GM21529 (cell line): ENCODE data around the gene TNRC6C.
"Not testable (repeated sequence)": the region's sequence is repeated elsewhere in the genome, so short reads cannot be mapped to it uniquely, and the experiment has no call there.

Experiments
- ATAC-seq: cut with Tn5 transposase; IDR thresholded peaks from one replicate; pipeline ENCODE4 v1.9.1; 2021; ENCODE audit not compliant: unreplicated experiment

TNRC6C gene

DNA sequence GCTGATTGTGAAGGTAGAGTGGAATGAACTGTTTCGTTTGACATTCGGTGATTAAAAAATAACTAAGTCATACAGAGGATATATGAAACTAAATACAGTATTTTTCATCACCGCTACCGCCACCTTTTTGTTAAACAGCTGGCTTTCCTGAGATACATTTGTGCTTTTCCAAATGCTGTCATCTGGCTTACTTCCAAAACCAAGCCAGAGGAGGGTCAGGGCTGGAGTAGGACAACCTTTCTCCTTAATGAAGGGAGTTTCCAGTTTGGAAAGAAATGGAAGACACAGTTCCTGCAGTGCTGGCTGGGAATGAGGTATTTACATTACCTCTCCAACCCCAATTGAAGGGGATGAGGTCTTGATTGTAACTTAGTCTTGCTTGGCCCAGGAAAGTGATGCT lies 3.2 kb downstream of the TNRC6C start:
- no peak for ATAC-seq

DNA sequence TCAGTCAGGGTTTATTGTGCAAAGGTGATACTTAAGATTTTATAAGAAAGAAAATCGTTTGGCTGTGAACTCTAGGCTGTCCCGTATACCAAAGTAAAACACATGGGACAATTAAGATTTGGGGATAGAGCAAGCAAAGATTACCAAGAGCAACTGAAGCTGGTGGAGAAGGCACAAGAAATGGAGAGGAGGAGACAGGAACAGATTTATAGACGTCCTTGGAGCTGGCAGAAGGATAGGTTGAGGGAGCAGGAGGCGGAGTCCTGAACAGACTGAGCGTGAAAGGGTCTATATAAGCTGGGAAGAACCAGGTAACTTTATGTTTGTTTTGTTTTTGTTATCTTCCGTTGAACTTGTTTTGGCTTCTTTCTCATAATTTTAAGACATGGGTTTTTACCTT lies 3.8 kb downstream of the TNRC6C start:
- no peak for ATAC-seq

DNA sequence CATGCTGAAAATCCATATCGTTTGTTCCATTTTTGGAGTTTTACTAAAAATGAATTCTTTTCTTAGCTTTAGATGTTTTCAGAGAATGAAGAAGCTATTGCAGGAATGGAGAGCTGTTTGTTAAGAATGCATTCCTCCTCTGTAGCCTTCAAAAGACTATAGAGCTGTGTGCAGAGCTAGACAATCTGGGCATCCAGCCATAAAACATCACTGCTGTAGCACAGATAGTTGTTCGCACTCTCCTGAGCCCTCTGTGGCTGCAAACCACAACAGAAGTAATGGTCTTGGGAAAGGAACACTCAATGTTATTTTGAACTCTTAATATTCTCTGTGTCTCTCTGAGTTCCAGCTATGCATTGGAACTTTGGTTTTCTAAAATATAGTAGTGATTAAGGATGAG lies 4.9 kb downstream of the TNRC6C start:
- ATAC-seq: no peak

DNA sequence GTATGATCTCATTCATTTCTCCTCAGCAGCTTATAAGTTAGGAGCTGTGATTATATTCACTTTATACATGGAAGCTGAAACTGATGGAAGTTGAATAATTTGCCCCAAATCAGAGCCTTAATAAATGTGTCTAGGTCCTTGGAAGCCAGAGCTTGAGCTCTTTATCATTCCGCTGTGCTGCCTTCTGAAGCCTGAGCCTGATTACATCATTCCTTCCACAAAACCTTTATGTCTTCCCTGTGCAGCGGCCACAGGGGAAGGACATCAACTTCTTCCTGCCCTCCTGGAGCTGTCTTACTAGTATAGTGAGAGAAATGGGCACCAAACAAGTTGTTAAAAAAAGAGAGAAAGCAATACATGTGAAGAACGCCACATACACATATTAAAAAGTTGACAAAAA lies 6.8 kb downstream of the TNRC6C start:
- no peak for ATAC-seq

DNA sequence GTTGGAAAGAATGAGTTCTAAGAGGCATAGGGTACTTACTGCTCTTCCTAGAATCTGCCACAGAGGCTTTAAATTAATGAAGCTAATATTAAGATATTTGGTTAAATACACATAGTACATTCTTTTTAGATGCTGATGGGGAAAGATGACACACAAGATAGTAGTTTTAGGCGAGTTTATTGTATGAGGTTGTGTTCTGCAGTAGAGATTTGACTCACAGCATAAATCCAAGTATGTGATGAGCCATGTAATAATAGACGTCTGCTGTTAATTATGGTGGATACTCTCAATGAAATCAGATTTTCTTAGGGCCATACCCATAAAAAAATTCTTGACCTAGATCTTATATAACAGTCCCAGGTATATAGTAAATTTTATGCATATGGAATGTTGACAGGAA lies 8.0 kb downstream of the TNRC6C start:
- ATAC-seq: no peak

DNA sequence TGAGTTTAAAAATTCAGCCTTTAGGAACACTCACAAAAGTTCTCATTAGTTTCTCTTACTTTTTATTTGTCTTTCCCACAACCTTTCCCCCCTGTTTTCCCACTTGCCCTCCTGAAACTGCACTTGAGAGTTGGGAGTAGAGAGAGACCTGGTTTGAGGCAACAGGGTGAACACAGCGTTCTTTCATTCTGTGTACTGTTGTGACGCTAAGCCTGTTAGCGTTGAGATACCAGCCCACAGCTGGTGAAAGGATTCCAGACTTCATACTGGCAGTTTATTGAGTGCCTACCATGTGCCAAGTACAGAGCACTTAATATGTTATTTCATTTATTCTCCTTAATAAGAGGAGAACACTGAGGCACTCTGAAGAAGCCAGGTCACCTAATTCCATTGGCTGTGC lies 10.3 kb downstream of the TNRC6C start:
- ATAC-seq: no peak

DNA sequence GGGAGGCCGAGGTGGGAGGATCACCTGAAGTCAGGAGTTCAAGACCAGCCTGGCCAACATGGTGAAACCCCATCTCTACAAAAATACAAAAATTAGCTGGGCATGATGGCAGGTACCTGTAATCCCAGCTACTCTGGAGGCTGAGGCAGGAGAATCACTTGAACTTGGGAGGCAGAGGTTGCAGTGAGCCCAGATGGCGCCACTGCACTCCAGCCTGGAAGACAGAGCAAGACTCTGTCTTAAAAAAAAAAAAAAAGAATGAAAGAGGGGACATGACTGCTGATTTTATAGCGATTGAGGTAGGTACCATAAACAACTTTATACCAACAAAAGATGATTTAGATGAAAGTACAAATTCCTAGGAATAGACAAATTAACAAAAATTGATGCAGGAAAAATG lies 13.8 kb downstream of the TNRC6C start:
- not testable (repeated sequence) for ATAC-seq

DNA sequence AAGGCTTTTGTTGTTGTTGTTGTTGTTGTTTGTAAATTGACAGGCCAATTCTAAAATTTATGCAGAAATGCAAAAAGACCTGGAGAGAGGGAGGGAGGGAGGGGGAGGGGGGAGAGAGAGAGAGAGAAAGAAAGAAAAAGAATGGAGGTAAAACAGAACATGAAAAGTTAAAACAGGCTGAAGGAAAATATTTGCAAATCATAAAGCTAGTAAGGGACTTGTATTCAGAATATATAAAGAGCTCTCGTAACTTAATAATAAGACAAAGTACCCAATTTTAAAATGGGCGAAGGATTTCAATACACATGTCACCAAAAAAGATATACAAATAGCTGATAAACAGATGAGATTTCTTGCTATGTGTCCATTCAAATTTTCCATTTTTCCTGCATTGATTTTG lies 15.4 kb downstream of the TNRC6C start:
- no peak for ATAC-seq

DNA sequence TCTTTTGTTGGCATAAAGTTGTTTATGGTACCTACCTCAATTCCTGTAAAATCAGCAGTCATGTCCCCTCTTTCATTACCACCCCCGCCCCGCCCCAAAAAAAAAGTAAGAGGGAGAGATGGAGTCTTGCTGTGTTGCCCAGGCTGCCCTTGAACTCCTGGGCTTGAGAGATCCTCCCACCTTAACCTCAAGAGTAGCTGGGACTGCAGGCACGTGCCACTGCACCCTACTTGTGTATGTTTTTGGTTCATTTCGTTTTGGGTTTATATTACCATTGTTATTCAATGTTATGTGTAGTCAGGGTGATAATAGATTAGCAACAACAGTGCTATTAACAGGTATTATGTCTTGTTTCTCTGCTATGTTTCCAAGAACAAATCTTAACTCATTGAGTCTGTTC lies 15.9 kb downstream of the TNRC6C start:
- ATAC-seq: no peak

DNA sequence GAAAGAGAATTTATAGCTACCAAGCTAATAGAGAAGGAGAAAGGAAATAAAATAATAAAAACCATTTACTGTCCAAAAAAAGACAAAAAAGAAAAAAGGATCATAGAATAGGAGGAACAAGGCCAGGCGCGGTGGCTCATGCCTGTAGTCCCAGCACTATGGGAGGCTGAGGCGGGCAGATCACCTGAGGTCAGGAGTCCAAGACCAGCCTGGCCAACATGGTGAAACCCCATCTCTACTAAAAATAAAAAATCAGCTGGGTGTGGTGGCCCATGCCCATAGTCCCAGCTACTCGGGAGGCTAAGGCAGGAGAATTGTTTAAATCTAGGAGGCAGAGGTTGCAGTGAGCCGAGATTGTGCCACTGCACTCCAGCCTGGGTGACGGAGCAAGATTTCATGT lies 23.9 kb downstream of the TNRC6C start:
- not testable (repeated sequence) for ATAC-seq

DNA sequence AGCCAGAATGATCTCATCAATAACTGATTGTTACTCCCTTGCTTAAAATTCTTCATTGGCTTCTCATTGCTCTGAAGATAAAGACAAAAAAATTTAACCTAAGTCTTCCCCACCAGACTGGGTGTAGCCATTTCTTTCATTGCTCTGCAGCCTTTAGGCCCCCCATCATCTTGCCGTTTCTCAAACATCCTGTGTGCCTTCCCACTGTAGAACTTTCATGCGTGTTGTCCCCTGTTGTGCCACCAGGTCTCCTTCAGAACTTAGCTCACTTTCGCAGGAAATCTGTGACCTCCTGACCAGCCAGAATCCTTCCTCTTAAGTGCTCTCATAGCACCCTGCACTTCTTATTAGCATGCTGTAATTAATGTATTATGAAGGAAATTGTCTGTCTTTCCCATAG lies 31.8 kb downstream of the TNRC6C start:
- no peak for ATAC-seq

DNA sequence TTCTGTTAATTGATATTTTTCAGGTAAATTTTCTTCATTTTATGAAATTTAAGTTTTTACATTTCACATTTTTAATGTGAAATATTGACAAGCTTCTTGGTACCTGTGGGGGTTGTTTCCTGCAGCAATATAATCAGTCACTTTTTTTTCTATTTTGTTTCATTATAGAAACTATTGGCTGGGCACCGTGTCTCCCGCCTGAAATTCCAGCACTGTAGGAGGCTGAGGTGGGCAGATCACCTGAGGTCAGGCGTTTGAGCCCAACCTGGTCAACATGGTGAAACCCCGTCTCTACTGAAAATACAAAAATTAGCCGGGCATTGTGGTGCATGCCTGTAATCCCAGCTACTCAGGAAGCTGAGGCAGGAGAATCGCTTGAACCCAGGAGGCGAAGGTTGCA lies 35.2 kb downstream of the TNRC6C start:
- not testable (repeated sequence) for ATAC-seq

DNA sequence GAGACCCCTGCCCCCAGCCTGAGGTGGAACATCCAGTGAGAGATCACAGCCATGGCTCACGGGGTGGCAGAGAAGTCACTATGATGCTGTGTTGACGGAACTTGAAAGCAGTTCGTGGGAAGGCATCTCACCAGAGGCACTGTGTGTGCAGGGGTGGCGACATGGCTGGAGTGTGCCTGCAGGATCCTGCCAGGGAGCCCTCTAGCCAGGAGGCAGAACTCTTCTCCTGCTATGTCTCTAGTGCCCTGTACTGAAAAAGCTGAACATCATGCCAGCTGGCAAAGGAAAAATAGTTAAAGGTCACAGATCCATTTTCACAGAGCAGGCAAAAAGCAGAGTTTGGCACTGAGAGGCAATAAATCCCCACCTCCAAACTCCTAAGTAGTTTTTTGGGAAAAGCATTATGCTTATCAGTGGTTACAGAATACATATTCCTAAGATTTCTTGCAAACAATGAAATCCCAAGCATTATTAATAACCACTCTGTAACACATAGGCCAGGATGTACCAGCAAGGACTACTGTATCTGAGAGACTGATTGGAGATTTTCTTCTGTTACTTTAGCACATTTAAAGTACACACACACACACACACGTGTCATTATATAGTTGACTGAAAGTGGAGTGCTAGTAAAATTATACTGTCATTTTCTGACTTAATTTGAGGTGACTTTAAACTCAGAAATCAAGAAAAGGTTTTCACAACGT lies 36.8 kb downstream of the TNRC6C start:
- no peak for ATAC-seq

DNA sequence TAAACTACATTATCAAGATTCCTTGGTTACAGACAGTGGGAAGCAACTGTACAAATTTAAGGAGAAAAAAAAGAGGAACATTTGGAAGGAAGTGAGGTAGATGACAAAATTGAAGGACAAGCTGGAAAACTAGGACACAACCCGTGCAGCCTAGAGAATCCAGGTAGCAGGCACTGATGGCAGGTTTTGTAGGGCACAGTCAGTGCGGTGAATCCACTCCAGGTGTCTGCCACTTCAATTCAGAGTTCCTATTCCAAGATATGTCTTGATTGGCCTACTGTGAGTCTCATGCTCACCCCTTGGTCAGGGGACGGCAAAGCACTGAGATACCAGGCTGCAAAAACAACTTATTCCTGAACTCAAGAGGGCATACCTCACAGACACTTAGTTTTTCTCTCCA lies 37.8 kb downstream of the TNRC6C start:
- no peak for ATAC-seq

DNA sequence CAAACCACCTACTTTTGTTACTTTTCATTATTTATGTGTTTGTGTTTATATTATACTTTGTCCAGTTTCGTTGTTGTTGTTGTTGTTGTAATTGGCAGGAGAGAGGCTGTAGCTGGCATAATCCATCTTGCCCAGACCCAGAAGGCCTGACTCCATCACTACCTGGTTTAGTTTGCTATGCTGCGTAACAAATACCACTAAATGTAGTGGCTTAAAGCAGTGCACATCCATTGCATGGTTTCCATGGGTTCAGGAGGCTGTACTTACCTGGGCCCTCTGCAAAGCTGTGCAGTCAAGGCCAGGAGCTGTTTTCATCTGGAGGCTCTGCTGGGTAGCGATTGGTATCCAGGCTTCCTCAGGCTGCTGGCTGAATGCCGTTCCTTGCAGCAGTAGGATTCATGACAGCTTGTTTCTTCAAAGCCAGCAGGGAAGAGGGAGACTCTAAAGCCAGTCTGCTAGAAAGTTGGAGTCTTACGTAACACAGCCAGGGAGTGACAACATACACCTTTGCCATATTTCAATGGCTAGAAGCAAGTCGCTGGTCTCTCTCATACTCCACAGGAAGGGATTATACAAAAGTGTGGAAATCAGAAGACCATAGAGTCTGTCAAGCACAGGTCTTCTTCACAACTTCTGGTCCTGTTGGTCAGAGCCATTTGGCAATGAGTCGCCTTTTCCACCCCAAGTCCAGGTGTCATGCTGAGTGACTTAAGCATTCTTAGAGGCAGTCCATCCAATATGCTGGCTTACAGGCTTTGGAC lies 41.1 kb downstream of the TNRC6C start:
- no peak for ATAC-seq

DNA sequence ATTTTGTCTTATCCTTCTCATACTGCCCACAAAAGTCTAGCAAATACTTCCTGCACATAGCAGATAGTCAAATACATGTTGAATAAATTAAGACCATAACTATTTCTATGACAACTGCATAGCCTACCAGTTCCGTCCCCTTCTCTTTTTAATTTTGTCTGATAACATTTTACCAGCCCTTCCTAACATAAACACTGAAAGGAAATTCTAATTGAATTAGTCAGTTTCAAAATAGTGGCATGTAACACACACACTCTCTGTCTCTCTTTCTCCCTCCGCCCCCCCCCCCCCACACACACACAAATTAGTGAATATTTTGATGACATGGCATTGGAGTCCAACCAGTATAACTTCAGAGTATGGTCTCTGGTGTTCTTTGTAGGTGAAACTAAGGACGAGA lies 41.8 kb downstream of the TNRC6C start:
- ATAC-seq: no peak

DNA sequence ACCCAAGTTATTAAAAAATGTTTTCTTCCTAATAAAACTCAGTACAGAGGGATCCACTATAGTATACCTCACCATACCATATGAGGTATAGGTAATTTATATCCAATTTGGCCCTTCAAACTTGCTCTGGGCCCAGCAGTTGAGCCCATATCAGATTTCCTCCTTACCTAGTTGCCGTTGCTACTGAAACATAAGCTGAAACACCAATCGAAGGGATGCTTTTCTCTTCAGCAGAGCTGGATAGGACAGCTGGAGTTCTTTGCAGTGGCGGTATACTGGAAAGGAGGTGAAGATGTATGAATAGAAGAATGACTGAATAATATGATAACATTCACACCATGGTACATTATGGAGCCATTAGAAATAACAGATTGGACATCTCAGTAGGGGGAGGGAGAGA lies 42.7 kb downstream of the TNRC6C start:
- no peak for ATAC-seq

DNA sequence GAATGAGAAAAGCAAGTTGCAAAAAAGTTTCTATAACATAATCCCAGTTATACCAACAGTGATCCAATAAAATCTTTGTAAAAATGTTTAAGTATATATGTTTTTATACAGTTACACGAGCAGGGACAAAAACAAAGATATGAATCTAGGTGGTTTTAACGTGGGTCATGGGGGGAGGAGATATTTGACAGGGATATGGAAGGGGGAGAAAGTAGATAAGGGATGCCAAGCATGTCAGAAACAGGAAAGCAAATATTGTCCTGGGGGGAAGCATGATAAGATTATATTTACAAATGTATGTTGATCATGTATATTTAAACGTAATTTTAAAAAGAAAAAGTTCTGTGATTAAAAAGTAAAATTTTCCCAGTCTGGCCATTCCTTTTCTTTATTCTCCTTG lies 43.1 kb downstream of the TNRC6C start:
- no peak for ATAC-seq

DNA sequence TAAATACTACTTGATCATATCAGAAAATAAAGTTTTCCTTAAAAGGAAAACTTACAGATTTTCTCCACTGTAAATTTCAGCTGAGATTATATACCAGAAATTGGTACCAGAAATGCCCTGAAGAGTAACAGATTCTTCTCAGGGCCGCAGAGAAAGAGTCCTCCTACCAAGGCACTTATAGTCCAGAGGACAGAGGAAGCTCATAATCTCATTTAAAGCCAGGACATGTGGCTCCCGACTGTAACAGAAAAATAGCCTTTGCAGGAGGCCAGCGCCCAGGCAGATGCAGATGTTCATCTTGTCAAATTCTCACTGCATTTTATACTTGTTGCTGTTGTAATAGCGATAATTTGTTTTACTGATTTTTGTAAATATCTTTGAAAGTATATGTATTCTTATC lies 43.7 kb downstream of the TNRC6C start:
- no peak for ATAC-seq

DNA sequence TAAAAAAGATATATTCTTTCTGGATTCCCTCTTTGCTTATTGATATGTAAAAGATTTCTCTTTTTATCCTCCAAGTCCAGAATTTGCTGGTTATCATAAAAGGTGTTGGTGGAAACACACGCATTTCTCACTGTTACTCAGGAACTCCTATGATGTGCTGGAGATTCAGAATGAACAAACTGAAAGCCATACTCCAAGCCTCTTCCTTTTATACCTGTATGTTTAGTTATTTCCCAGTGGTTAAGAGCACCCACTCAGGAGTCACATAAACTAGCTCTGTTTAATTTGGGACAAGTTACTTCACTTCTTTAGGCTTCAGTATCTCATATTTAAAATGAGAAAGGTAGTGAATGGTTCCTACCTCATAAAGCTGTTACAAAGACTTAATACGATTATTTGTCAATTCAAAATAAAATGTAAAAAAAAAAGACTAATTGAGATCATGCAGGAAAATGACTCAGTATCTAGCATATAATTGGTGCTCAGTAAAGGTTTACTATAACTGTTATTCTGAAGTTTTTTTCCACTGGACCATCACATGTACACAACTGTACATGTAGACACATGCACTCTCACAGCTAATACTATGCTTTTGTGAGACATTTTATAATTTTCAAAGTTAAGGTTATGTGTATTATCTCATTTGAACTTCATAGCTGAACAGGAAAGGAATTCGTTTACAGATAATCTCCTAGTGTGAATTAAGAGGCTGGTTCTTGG lies 47.1 kb downstream of the TNRC6C start:
- ATAC-seq: no peak

DNA sequence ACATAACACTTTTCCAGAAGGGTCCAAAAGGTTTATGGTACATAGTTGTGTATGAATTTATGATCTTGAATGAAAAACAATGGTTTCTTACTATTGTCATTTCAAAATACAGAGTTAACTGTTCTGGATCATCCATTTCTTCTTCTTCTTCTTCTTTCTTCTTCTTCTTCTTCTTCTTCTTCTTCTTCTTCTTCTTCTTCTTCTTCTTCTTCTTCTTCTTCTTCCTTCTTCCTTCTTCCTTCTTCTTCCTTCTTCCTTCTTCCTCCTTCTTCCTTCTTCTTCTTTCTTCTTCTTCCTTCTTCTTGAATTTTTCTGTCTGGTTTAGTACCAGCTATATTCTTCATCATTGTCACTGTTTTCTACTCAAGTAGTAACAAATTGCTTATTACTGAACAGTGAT lies 47.8 kb downstream of the TNRC6C start:
- no peak for ATAC-seq

DNA sequence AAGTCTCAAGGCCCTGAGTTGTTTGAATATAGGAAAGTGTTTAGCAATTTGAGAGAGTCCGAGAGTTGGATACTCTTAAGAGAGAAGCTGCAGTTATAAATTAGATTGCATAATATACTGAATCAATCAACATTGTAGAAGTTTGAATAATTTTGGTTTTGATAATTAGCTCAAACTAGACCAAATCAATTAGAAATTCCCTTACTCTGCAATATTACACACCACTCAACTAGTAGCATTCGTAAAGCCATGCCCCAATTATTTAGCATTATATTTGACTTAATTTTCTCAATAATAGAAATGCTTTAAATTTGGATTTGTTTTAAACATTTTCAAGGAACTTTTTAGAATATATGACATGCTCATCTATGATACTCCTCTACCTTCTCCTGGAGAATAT lies 49.1 kb downstream of the TNRC6C start:
- ATAC-seq: no peak
